Ramos (cell line): ENCODE results near the gene SHISA5.
"Not testable (repeated sequence)": the region's sequence is repeated elsewhere in the genome, so short reads cannot be mapped to it uniquely, and the experiment has no call there.

ENCODE experiments used
- in situ Hi-C: fragments of 300-500 bp; cut with MboI; formaldehyde crosslinking; loops from one replicate; pipeline ENCODE4 v1.14.3; 2022; ENCODE audit warnings: low sequenced_read_pairs; ENCODE audit not compliant: unreplicated experiment

SHISA5 gene

GRCh38 chr3:48480891-48481290, 23.1 kb downstream of the SHISA5 start:
- in situ Hi-C loops, result not testable (repeated sequence)

- in situ Hi-C loops, result no loop called here
Measured at GRCh38 chr3:48478626-48479555, 25.1 kb downstream of the SHISA5 start.

- in situ Hi-C loops, result no loop called here
Measured at GRCh38 chr3:48477959-48478520, 25.9 kb downstream of the SHISA5 start.

- in situ Hi-C loops, result no loop called here
Measured at GRCh38 chr3:48476426-48477053, 27.4 kb downstream of the SHISA5 start.

GRCh38 chr3:48475188-48475587, 28.8 kb downstream of the SHISA5 start:
- in situ Hi-C loops, result no loop called here

- in situ Hi-C loops, result no loop called here
Measured at GRCh38 chr3:48474619-48475018, 29.4 kb downstream of the SHISA5 start.

GRCh38 chr3:48474031-48474430, 29.9 kb downstream of the SHISA5 start:
- in situ Hi-C loops, result not testable (repeated sequence)

GRCh38 chr3:48473617-48473952, 30.4 kb downstream of the SHISA5 start:
- in situ Hi-C loops, result no loop called here

- in situ Hi-C loops, result no loop called here
Measured at GRCh38 chr3:48472923-48473616, 30.9 kb downstream of the SHISA5 start.

GRCh38 chr3:48472673-48472922, 31.4 kb downstream of the SHISA5 start:
- in situ Hi-C loops, result no loop called here

- in situ Hi-C loops, result no loop called here
Measured at GRCh38 chr3:48470286-48470685, 33.7 kb downstream of the SHISA5 start.

GRCh38 chr3:48469046-48469915, 34.7 kb downstream of the SHISA5 start:
- in situ Hi-C loops, result loop anchor here (10.0 kb wide), 1 partner anchor 166 kb away; the partner anchor contains the start of gene SLC26A6

- in situ Hi-C loops, result loop anchor here (10.0 kb wide), 1 partner anchor 166 kb away; the partner anchor contains the start of gene SLC26A6
Measured at GRCh38 chr3:48468329-48468731, 35.6 kb downstream of the SHISA5 start.

- in situ Hi-C loops, result loop anchor here (10.0 kb wide), 1 partner anchor 167 kb away; the partner anchor contains the start of gene SLC26A6
Measured at GRCh38 chr3:48467473-48468267, 36.3 kb downstream of the SHISA5 start.

GRCh38 chr3:48467110-48467454, 36.9 kb downstream of the SHISA5 start:
- in situ Hi-C loops, result loop anchor here (10.0 kb wide), 1 partner anchor 168 kb away; the partner anchor contains the start of gene SLC26A6

- in situ Hi-C loops, result loop anchor here (10.0 kb wide), 1 partner anchor 168 kb away; the partner anchor contains the start of gene SLC26A6
Measured at GRCh38 chr3:48466386-48467109, 37.4 kb downstream of the SHISA5 start.

- in situ Hi-C loops, result loop anchor here (10.0 kb wide), 1 partner anchor 169 kb away; the partner anchor contains the start of gene SLC26A6
Measured at GRCh38 chr3:48465531-48466378, 38.2 kb downstream of the SHISA5 start.
